Measurements from ENCODE around the gene GPSM3.

GPSM3 gene

DNA sequence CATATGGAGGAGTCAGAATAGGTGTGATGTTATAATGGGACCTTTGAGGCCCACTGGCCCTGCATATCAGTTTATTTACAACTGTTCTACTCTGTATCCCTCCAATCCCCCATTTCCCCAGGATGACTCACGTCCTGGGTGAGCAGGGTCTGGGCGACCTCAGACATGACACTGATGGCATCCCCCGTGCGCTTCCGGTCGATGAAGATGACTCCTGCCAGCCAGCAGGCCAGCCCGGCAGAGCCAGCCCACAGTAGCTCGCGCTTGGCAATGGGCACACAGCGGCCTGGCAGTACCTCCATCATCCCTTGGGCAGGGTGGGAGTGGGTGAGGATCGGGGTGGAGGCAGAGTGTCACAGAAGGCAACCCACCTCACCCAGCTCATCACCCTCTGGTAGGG is 22.1 kb downstream of the GPSM3 start:
- DNase-seq, result no peak

DNA sequence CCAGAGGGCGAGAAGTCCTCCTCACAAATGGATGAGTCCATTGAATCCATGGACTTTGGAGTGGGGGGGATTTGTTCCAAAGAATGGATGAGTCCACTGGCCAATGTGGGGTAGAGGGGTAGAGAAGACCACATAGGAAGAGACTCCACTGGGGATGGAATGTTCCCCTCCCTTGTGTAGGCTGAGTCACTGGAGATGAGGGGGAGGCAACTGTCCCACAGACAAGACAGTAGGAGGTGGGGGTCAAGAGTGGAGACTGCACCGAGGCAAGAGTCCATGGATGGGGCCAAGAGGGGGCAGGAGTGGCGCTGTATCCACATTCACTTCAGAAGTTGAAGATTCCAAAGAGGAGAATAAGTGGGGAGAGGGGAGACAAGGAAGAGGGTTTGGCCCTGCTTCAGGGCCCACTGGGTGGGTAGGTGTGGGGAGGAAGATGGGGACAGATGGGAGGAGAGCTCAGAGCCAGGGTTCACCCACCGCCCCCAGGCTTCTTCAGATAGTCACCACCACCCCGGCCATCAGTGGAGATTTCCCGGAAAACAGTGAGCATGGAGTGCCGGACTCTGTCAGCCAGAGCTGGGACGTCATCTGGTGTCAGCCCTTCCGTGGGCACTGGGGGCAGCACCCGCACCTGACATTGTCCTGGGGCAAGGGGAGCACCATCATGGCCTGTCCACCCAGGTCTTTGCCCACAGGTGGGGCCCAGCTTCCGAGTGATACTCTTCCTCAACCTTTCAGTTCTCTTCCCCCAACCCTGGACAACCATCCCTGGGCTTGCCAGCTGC is 23.4 kb downstream of the GPSM3 start:
- no peak for DNase-seq

DNA sequence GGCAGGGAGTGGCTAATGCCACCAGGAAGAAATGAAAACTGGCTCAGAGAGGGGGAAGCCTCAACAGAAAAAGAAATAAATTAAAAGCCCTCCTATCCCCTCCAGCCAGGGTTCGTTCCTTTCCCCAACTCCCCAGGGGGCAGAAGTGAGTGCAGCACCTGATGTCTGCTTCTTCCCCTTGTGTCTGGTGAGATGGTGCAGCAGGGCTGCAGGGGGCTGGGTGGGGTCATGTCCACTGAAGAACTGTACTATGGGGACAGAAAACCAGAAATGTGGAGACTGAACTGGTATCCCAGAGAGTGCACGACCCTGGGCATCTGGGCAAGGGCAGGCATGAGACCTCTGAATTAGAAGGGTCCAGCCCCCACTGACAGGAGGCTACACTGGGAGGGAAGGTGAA is 24.1 kb downstream of the GPSM3 start:
- DNase-seq, result no peak

DNA sequence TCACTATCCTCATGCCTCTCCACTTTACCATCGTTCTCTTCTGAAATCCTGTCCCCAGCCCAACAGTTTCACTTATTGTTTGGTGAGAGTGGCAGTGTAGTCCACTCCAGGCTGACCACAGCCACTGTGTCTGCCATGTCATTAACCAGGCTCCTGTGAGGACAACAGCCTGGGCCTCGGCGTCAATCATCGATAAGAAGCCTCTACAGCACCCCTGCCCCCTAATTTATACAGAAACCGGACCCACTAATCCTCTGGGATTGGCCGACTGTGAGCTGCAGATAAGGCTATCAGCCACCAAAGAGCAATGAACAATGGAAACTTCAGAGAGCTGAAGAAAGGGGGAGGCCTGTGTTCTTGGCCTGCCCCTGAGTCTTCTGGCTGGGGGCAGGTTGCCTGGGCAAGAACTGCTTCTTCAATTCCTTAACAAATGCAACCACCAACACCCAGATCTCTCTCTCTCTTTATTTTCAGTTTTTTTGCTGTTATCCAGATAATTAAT is 24.6 kb downstream of the GPSM3 start:
- DNase-seq, result no peak

DNA sequence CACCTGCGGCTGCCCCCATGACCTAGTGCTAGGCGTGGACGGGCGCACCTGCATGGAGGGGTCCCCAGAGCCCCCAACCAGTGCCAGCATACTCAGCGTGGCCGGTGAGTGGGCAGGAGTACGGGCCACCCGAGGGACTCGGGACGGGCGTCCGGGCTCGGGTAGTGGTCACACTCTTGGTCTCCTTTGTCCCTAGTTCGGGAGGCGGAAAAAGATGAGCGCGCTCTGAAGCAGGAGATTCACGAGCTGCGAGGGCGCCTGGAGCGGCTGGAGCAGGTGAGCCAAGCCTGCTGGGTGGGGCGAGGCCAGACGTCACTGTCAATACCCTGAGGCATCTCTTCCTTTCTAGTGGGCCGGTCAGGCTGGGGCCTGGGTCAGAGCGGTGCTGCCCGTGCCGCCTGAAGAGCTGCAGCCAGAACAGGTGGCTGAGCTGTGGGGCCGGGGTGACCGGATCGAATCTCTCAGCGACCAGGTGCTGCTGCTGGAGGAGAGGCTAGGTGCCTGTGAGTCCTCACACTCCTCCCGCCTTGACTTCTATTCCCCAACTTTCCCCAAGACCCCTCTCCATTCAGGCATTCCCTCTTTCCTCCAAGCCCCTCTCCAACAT is 25.2 kb downstream of the GPSM3 start:
- no peak for DNase-seq

DNA sequence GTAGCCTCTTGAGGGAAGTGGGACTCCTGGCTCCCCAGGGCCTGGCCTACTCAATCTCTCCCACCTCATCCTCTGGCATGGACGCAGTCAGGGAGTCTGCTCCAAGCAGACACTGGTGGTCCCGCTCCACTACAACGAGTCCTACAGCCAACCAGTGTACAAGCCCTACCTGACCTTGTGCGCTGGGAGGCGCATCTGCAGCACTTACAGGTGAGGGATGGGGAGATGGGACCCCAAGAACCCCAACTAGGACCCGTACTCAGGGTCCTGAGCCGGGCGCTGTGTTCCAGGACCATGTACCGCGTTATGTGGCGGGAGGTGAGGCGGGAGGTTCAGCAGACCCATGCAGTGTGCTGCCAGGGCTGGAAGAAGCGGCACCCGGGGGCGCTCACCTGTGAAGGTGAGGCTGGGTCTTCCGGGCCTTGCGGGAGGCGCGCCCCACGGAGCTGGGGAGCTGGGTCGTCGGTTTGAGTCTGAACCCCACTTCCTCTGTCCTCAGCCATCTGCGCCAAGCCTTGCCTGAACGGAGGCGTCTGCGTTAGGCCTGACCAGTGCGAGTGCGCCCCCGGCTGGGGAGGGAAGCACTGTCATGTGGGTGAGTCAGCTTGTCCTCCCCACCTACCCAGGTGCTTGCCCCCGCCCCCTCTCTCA is 25.9 kb downstream of the GPSM3 start:
- no peak for DNase-seq

DNA sequence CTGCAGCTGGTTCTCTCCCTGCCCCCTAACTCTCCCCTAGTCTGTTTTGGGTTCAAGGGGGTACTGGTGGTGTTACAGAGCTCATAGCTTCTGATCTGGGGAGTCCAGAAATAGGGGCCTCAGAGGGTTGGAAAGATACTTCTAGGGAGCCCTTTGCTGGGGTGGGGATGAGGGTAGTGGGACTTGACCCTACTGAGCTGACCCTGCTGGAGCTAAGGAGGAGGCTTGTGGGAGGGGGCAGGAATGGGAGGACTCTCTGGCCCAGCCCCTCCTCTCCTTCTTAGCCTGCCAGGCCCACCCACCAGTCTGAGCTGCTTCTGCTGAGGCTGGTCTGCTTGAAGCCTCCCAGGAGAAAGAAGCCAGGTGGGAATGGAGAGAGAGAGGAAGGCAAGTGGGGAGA is 28.1 kb downstream of the GPSM3 start, which contains the start of gene EGFL8:
Gene EGFL8, plus strand, starts transcription at position 301 of the 400 bp plus-strand sequence. CDS start 1,571 bp downstream, outside the sequence.
- DNase-seq, result no peak

DNA sequence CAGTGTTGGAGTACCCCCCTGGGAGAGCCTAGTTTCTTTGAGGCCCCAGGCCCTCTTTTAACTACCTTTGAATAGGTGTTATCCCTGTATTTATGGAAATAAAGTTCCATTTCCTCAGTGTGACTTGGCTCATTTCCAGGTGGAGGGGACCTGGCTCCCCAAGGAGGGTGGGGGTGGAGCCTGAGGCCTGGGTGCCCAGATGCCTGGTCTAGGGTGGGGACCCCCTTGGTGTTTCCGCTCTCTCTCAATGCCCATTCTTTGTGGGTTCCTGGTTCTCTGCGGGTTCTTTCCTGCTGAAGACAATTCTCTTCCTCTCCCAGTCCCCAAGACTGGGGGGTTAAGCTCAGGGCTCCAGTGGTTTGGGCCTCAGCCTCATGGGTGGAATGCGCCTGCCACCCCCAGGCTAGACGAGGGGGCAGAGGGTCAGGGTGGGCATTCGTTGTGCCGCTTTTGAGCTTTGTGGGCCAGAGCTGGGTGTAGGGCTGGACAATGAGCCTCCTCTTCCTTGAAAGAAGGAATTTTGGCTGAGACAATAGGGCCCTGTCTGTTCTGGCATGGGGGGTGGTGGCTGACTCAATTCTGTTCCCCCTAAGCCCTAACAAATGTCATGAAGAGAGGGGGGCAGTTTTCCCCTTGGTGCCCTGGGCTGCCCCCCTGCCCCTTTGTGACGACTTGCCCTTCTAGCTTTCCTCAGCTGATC is 28.7 kb downstream of the GPSM3 start:
- no peak for DNase-seq

DNA sequence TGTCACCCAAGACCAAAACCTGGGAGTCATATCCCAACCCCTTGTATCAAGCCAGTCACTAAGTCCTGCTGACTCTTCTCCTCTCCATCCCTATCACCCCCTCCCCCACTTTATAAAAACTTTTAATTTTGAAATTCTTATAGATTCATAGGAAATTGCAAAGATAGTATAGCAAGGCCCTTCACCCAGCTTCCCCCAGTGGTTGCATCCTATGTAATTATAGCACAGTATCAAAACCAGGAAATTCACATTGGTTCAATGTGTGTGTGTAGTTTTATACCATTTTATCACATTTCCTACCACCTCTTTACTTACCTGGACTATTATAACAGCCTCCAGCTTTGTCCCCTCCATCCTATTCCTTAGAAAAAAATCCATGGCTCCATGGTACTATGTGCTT is 34.4 kb downstream of the GPSM3 start:
- no peak for DNase-seq

DNA sequence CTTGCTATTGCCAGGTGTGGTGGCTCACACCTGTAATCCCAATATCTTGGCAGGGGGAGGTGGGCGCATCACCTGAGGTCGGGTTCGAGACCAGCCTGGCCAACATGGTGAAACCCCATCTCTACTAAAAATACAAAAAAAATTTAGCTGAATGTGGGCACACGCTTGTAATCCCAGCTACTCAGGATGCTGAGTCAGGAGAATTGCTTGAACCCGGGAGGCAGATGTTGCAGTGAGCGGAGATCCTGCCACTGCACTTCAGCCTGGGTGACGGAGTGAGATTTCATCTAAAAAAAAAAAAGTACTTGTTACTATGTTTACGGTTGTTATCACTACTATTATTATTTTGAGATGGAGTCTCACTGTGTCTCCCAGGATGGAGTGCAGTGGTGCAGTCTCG is 35.6 kb downstream of the GPSM3 start:
- DNase-seq, result no peak

DNA sequence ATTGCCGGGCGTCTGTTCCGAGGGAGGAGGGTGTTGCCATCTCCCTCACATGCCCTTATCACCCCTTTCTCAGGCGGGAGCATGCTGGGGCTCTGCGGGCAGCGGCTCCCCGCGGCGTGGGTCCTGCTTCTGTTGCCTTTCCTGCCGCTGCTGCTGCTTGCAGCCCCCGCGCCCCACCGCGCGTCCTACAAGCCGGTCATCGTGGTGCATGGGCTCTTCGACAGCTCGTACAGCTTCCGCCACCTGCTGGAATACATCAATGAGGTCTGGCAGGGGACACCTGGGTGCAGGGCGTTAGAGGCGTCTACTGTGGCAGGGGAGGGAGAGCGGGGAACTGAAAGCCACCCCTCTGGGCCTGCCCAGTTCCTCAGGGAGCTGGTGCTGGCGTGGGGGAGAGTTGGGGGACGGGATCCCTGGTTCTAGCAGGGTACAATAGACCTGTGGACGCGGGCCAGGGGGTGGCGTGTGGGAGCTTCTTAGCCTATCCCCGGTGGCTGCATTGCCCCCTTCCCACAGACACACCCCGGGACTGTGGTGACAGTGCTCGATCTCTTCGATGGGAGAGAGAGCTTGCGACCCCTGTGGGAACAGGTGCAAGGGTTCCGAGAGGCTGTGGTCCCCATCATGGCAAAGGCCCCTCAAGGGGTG is 37.8 kb downstream of the GPSM3 start:
- peak; percentile 62 for DNase-seq

DNA sequence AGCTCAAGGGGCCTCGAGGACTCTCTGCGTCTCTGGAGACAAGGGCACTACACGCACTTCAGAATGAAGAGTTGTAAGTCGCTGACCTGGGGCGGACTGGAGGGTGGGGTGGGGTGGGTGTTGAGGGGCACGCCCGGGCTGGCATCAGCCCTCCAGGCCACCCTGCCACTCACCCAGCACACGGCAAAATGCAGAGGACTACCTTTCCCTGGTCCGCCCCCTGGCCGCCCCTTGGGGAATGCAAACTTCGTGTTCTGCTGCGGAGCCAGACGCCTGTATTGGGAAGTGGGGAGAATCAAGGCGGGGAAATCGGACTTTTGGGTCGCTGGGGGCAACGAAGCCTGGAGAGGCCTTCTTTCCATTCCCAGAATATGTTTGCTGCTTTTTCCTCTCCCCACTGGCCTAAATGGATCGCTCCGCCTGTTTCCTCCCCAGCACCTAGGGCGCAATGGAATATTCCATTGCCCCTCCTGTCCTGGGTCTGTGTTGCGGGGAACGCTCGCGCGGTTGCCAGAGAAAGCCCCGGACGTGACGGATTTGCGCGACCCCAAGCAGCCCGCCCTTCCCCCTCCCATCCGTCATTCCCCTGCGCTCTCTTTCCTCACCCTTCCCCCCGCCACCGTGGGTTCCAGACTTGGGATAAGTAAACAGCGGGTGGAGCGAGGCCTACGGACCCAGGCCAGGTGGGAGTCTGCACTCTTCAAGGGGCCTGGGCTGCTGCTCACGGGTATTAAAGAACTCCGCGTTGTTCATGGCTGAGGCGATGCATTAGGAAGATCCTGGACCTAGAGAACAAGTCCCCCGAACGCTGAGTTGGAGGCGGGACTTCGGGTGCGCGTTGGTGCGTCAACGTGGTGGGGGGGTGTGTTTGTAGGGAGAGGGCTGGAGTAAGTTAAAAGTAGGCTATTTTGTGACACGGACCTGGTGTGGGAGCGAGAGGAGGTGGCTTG is 38.6 kb downstream of the GPSM3 start, which contains the start of gene PPT2:
Gene PPT2, plus strand, starts transcription at position 578 of the 950 bp plus-strand sequence. CDS start 454 bp downstream, outside the sequence.
- peak; percentile 82 for DNase-seq

DNA sequence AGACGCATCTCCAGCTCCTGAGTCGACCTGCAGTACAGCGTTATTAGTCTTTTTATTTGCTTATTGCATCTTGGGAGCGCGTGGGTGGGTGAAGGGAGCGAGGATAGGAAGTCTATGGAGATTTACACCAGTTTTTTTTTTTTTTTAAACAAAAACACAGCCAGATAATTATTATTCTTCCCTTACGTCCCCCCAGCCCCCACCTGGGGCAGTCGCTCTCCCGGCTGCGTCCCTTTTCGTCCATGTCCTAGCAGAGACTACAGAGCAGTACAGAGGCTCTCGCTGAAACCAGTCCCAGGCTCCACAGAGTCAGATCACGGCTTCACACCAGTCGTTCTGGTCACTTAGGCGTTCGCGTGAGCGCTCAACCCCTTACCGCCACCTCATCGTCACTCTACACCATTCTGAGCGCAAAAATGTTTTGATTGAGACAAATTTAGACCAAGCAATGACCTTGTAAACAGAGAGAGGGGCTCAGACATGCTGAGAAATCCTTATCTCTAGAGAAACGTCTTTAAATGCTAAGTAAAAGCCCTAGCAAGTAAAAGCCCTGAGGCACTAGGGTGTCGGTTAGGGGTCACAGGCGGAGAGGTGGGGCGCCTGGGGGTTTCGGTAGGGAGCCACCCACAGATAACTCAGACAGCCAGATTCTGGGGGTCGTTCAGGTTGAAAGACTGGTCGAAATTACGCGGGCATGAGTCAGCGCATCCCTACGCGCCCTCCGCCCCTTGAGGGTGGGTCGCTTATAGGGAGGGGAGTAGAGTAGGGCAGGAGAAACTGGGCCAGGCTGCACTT is 39.5 kb downstream of the GPSM3 start:
- no peak for DNase-seq

DNA sequence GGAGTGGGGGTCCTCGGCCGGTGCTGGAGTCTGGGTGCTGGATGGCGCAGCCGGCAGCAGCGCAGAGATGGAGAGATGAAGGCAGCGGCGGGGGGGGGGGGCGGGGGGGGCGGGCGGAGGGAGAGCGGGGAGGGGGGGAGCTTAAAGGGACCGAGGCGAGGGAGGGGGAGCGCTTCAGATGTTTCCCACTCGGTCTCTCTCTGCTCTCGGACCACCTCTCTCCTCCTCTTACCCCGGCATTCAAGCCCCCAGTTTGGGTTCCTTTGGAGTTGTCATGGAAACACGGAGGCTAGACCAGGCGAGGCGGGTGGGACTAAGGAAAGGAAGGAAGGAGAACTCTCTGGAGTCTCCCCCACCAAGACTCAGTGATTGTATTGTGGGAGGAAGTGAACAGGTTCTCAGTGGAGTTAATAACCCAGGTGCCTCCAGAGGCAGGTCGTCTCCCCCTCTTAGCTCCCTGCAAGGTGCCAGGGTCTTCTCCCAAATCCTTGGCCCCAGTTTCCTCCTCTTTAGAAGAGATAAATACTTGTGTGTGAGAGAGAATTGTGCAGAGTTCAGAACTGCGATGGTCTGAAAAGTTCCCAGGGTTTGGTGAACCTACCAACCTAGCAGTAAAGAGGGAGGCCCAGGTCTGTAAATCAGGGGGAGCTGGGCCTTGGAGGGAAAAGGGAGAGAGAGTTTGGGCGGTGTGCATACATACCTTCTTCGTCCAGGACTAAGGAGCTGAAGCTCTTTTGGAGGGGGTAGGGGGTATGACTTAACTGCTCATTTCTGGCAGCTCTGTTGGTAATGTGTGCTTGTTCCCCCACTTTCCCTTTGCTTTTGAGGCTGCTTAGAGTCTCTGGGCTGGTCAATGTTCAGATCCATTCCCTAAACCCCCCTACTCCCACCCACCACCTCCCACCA is 40.3 kb downstream of the GPSM3 start, which contains the start of gene PRRT1:
Gene PRRT1, minus strand, starts transcription at position 77 of the 906 bp plus-strand sequence. CDS start 112 bp downstream, outside the sequence.
- DNase-seq, result no peak

DNA sequence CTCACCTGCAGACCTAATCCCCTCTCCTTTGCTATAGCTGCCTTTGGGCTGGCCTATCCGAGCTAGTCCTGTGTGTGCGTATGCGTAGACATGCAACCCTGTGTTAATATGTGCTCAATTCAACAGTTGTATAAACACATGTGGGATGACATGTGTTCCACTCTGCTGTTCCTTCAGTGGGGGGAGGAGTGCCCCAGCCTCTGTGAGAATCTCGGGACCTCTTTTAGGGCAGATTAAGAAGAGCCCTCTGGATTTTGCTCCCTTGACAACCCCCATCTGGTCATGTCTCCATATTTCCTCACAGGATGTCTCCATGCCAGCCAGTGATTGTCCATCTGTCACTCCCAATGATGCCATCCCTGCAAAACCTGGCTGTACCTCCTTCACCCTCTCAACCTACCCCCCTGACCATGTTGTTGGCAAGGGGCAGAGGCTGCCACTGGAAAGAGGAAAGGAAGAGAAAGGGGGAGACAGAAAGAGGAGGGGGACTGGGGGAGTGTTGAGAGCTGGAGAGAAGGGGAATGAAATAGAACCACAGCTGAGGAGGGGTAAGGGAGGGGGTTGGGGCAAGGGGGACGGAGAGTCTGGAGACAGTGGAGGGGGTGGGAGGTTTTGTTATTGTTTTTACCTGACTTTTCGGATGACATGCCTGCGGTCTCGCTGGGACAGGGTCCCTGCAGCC is 41.1 kb downstream of the GPSM3 start:
- DNase-seq, result no peak

DNA sequence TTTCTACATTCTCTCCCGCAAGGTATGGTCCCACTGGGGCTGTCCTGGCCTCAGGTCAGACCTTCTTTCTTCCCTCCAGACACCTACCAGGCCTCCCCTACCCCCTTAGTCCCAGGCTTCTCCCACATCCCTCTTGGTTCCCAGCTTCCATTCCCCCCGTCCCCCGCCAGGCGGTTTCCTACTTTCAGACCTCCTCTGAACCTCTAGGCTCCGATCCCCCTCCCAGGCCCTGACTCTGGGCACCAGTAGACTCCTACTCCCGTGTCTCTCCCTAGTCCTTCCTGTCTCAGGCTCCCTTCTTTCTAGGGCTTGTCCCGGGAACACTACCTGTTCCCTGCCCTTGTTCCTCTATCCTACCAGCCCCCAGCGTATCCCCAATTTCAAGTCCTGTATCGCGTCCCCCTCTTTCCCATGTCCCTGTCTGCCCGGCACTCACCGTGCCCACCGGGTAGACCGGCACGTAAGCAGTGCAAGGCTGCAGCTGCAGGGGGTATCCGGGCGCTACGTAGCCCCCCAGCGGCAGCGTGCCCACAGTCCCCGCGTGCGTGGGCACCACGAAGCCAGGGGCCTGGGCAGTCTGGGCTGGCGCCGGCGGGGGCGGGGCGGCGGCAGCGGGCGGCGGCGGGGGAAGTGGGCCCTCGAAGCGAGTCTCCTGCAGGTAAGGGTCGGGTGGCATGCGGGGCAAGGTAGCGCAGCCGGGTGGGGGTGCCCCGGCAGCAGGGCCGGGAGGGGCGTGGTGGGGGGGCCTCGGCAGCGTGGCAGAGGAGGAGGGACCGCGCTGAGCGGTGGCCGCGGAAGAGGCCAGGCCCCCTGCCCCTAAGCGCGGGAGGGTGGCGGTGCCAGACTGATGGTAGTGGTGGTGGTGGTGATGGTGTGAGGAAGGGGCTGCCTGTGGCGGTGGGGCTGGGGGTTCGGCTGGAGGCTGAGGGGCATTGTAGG is 42.2 kb downstream of the GPSM3 start:
- DNase-seq, result no peak

DNA sequence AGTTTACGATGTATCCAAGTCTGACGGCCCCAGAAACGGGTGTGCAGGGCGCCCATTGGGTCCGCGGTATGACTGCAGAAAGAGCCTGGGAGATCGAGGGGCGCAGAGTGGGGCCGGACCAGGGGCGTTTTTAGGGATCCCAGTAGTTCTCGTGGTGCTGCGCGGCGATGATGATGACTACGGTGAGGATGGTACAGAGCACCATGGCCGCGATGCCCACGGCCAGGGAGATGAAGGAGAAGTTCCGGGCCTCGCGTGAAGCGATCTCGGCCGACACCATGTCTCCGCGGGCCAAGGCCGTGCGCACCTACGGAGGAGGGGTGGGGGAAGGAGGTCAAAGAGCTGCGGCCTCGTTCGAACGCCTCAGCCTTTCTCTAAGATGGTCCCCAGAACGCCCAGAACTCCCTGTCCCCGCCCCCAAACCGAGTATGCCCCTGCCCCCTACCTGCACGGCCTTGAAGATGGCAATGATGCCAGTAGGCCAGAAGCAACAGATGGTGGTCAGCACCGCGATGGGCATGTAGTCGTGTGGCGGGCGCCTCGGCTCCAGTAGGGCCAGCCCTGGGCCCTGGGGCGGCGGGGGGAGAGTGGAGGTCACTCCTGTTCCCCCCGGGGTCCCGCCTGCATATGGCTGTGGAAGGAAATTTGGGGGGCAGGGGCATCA is 43.2 kb downstream of the GPSM3 start:
- DNase-seq, result no peak
